HepG2 (cell line): ENCODE results near the gene CYP2S1. TPM values are rescaled to one million over a fixed set of nuclear protein-coding genes. Genes with fewer than 3 reads are reported as not detected.

Experiments
- ATF1 ChIP-seq: IDR thresholded peaks from 2 replicates; pipeline ENCODE4 v1.6.1; 2016; ENCODE audit warnings: mild to moderate bottlenecking, control low read depth
- CBX2 ChIP-seq, 2 experiments: fragments of 200-600 bp in 1 of 2; sonication (generic); formaldehyde crosslinking in 1 of 2; IDR thresholded peaks; 2 replicates each; pipeline versions ENCODE4 v1.7.0 to v1.8.1; 2018 to 2022; ENCODE audit warnings: low read depth in 2 of 2, low read length in 1 of 2, mild to moderate bottlenecking in 1 of 2, missing genetic modification reagents in 1 of 2
- CEBPG ChIP-seq: IDR thresholded peaks from 2 replicates; pipeline ENCODE4 v1.6.1; 2016
- DMAP1 ChIP-seq: IDR thresholded peaks from 2 replicates; pipeline ENCODE4 v1.6.1; 2016
- HIVEP1 ChIP-seq: sonication (generic); formaldehyde crosslinking; IDR thresholded peaks from 2 replicates; pipeline ENCODE4 v1.4.0; 2020; ENCODE audit warnings: mild to moderate bottlenecking, missing genetic modification reagents
- JUND ChIP-seq: sonication (generic); formaldehyde crosslinking; IDR thresholded peaks from 2 replicates; pipeline ENCODE4 v1.8.0; 2022; ENCODE audit warnings: mild to moderate bottlenecking, missing genetic modification reagents
- KDM3A ChIP-seq: IDR thresholded peaks from 2 replicates; pipeline ENCODE4 v1.6.1; 2018; ENCODE audit warnings: low read depth, missing compliant biosample characterization
- NR2F1 ChIP-seq, 2 experiments: fragments of 450-650 bp in 1 of 2; formaldehyde crosslinking in 1 of 2; IDR thresholded peaks; 2 replicates each; pipeline versions ENCODE4 v1.5.0 to v1.6.1; 2016 to 2020; ENCODE audit warnings: mild to moderate bottlenecking in 1 of 2, missing compliant biosample characterization in 1 of 2, missing genetic modification reagents in 1 of 2, moderate library complexity in 1 of 2
- SCMH1 ChIP-seq: sonication (generic); formaldehyde crosslinking; IDR thresholded peaks from 2 replicates; pipeline ENCODE4 v1.9.0; 2021; ENCODE audit warnings: missing genetic modification reagents, mild to moderate bottlenecking, borderline replicate concordance
- SETDB1 ChIP-seq: sonication (generic); formaldehyde crosslinking; IDR thresholded peaks from 2 replicates; pipeline ENCODE4 v1.5.1; 2020; ENCODE audit warnings: missing genetic modification reagents, mild to moderate bottlenecking, borderline replicate concordance
- TBL1XR1 ChIP-seq: fragments of 150-350 bp; IDR thresholded peaks from 2 replicates; pipeline ENCODE4 v1.6.1; 2014; ENCODE audit warnings: borderline replicate concordance, low read length; ENCODE audit not compliant: partially characterized antibody
- TBX2 ChIP-seq: sonication (generic); formaldehyde crosslinking; IDR thresholded peaks from 2 replicates; pipeline ENCODE4 v1.5.0; 2020; ENCODE audit warnings: missing genetic modification reagents, mild to moderate bottlenecking, borderline replicate concordance
- WIZ ChIP-seq: sonication (generic); formaldehyde crosslinking; IDR thresholded peaks from 2 replicates; pipeline ENCODE4 v1.5.1; 2020; ENCODE audit warnings: mild to moderate bottlenecking, missing genetic modification reagents
- ZFP41 ChIP-seq: sonication (generic); formaldehyde crosslinking; IDR thresholded peaks from 2 replicates; pipeline ENCODE4 v1.4.0; 2020; ENCODE audit warnings: mild to moderate bottlenecking, missing genetic modification reagents, borderline replicate concordance
- ZFP62 ChIP-seq: sonication (generic); formaldehyde crosslinking; IDR thresholded peaks from 2 replicates; pipeline ENCODE4 v1.4.0; 2020; ENCODE audit warnings: missing genetic modification reagents
- ZNF160 ChIP-seq: sonication (generic); formaldehyde crosslinking; IDR thresholded peaks from 2 replicates; pipeline ENCODE4 v1.8.0; 2022; ENCODE audit warnings: mild to moderate bottlenecking, inconsistent platforms, missing genetic modification reagents
- ZNF264 ChIP-seq: sonication (generic); formaldehyde crosslinking; IDR thresholded peaks from 2 replicates; pipeline ENCODE4 v1.4.0; 2020; ENCODE audit warnings: missing genetic modification reagents
- ZNF607 ChIP-seq: sonication (generic); formaldehyde crosslinking; IDR thresholded peaks from 2 replicates; pipeline ENCODE4 v1.5.1; 2020; ENCODE audit warnings: missing genetic modification reagents, mild to moderate bottlenecking, borderline replicate concordance
- ZNF609 ChIP-seq: sonication (generic); formaldehyde crosslinking; IDR thresholded peaks from 2 replicates; pipeline ENCODE4 v1.4.0; 2020; ENCODE audit warnings: mild to moderate bottlenecking, missing genetic modification reagents, borderline replicate concordance
- polyA plus RNA-seq, 8 experiments: library from polyadenylated mRNA; depleted of rRNA in 3 of 8; stranded (reverse) in 7 of 8; unstranded in 1 of 8; fragments of >200 nt; fragmentation: Illumina TruSeq in 4 of 8; extraction: Trizol in 4 of 8; gene quantifications; 2 replicates each; pipeline versions ENCODE4 v1.2.1 to v1.2.3, GENCODE V29; 2011 to 2016; ENCODE audit warnings: low read depth in 4 of 8, missing spikeins in 1 of 8, mixed read lengths in 1 of 8; ENCODE audit not compliant: insufficient read depth in 1 of 8
- total RNA-seq, 5 experiments: library from RNA; depleted of rRNA; stranded (reverse); fragments of >200 nt; fragmentation: Illumina TruSeq; extraction: Trizol; gene quantifications; 2 replicates each; pipeline ENCODE4 v1.2.3, GENCODE V29; 2016; ENCODE audit warnings: low read depth in 1 of 5
- TF ChIP-seq, protein P1 (sequence below): sonication (generic); formaldehyde crosslinking; IDR thresholded peaks from 2 replicates; pipeline ENCODE4 v1.5.0; 2020; ENCODE audit warnings: missing genetic modification reagents
- TF ChIP-seq, protein P2 (sequence below): sonication (generic); formaldehyde crosslinking; IDR thresholded peaks from 2 replicates; pipeline ENCODE4 v1.4.0; 2020; ENCODE audit warnings: mild to moderate bottlenecking, missing genetic modification reagents
- TF ChIP-seq, protein P3 (sequence below): sonication (generic); formaldehyde crosslinking; IDR thresholded peaks from 2 replicates; pipeline ENCODE4 v1.8.1; 2023; ENCODE audit warnings: mild to moderate bottlenecking, missing genetic modification reagents
- TF ChIP-seq, protein P4 (sequence below): sonication (generic); formaldehyde crosslinking; IDR thresholded peaks from 2 replicates; pipeline ENCODE4 v1.4.0; 2020; ENCODE audit warnings: missing genetic modification reagents

CYP2S1 gene
- total and polyA plus RNA-seq, 2 of the 13 experiments (the other 11 are each of a cell fraction or from before 2014, with no cell fraction given), result 0.09 to 2.1 TPM

DNA sequence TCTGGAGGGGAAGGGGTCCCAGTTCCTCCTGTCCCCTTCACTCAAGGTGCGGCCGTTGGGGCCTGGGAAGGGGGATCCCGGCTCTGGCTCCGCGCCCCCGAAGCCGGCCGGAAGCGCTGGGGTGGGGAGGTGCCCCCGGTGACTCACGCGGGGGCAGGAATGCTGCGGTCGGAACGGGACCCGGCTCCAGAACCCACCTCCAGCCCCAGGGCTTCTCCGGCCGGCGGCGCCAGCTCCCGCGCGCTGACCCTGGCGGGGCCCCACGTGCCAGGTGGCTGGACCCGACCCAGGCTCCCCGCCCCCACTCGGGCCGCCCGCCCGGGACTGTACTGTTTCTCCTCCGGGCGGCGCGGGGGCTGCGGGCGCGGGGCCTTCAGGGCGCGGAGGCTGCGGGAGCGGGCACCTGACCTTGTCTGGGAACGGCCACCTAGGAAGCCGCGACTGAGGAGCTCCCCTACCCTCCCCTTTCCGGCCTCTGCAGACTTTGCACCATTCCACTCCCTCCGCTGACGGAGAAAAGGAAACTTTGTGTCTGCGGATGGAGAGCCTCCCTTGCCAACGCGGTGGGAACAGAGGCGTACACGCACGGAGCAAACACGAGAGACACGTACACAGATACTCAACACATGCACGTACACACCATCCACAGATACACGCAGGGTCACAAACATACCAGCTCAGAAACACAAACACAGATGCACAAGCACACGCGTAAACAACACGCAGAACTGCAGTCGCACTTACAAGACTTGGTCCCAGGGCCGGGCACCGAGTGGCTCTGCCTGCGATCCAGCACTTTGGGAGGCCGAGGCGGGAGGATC is 33.2 kb downstream of the CYP2S1 start (continued):
- TF ChIP-seq, protein P1, sequence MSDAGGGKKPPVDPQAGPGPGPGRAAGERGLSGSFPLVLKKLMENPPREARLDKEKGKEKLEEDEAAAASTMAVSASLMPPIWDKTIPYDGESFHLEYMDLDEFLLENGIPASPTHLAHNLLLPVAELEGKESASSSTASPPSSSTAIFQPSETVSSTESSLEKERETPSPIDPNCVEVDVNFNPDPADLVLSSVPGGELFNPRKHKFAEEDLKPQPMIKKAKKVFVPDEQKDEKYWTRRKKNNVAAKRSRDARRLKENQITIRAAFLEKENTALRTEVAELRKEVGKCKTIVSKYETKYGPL (CRISPR knock-in tag), result no peak
- TF ChIP-seq JUND (CRISPR knock-in tag), result no peak
- 0 out of 2 replicates have a peak, but pooled peaks have one; percentile 24 for TF ChIP-seq ZNF607 (CRISPR knock-in tag)
- no peak for TF ChIP-seq ZFP41 (CRISPR knock-in tag)
- TF ChIP-seq WIZ (CRISPR knock-in tag), result no peak
- no peak for TF ChIP-seq ZFP62
- peak; percentile 49; the same call in 1 of the 2 replicates for TF ChIP-seq DMAP1 (CRISPR knock-in tag)
- 0 out of 2 replicates have a peak, but pooled peaks have one; percentile 11 for TF ChIP-seq CEBPG
- TF ChIP-seq, protein P2, sequence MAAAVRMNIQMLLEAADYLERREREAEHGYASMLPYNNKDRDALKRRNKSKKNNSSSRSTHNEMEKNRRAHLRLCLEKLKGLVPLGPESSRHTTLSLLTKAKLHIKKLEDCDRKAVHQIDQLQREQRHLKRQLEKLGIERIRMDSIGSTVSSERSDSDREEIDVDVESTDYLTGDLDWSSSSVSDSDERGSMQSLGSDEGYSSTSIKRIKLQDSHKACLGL (CRISPR knock-in tag), result no peak
- peak; percentile 38 for TF ChIP-seq TBL1XR1
- peak; percentile 64 for TF ChIP-seq TBX2 (CRISPR knock-in tag)
- peak; percentile 74 for TF ChIP-seq KDM3A (CRISPR knock-in tag)
- TF ChIP-seq, protein P3, sequence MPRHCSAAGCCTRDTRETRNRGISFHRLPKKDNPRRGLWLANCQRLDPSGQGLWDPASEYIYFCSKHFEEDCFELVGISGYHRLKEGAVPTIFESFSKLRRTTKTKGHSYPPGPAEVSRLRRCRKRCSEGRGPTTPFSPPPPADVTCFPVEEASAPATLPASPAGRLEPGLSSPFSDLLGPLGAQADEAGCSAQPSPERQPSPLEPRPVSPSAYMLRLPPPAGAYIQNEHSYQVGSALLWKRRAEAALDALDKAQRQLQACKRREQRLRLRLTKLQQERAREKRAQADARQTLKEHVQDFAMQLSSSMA, result no peak
- TF ChIP-seq SCMH1 (CRISPR knock-in tag), result no peak
- no peak for TF ChIP-seq ATF1 (CRISPR knock-in tag)
- TF ChIP-seq, protein P4, sequence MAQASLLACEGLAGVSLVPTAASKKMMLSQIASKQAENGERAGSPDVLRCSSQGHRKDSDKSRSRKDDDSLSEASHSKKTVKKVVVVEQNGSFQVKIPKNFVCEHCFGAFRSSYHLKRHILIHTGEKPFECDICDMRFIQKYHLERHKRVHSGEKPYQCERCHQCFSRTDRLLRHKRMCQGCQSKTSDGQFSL (CRISPR knock-in tag), result no peak
- peak; percentile 42; the same call in 1 of the 2 replicates for TF ChIP-seq ZNF609 (CRISPR knock-in tag)
- no peak for TF ChIP-seq SETDB1
- no peak for TF ChIP-seq CBX2 (IDR thresholded peaks at IDR 0.05; ENCODE audit: low read depth, low read length)
- no peak for TF ChIP-seq CBX2 (CRISPR knock-in tag; IDR thresholded peaks at IDR 0.05; ENCODE audit: low read depth)
- TF ChIP-seq NR2F1 (CRISPR knock-in tag; IDR thresholded peaks at IDR 0.05), result peak in 1 of 2 experiments; percentile 64; a peak in 2 of 4 replicates
- TF ChIP-seq HIVEP1 (CRISPR knock-in tag), result peak; percentile 25; the same call in 1 of the 2 replicates
- no peak for TF ChIP-seq ZNF264
- no peak; the same call in 1 of the 2 replicates for TF ChIP-seq ZNF160 (CRISPR knock-in tag)
